ENCODE measurements around the gene VSTM2L.

VSTM2L gene

DNA sequence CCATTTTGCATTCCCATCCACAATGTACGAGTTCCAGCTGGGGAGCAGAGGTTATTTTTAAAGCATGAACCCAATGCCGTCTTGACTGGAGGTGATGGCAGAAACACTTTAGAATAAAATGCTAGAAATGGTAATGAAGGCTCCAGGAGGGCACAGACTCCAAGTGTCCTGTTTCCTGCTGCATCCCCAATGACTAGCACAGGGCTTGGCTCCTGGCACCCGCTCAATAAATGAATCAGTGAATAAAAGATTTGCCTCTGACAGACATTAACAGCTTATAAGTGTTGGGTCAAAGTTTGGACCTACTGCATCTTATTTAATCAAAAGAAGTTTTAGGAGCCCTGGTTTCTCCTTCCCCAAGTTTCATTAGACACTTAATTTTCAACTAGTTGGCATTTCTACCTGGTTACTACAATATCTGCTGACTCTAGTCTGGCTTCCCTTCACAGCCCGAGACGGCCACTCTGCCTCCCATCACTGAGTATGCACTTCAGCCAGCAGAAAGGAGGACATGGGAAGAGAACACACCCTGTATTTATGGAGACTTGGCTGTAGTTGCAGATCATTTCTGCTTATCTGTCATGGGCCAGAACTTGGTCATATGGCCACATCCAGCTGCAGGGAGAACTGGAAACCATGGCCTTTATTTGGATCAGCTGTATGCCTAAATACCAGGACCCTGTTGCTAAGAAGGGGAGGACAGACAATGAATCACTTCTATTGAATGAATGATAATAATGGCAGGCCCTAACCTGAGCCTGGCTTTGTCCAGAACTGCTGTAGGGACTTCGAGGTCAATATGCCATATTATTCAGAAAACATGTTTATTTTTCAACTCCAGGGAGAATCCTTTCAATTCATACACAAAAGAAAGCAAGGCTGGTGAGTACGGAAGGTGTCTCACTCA lies 67.3 kb downstream of the VSTM2L start:
- DNase-seq (ENCODE audit: low read depth), result no peak

DNA sequence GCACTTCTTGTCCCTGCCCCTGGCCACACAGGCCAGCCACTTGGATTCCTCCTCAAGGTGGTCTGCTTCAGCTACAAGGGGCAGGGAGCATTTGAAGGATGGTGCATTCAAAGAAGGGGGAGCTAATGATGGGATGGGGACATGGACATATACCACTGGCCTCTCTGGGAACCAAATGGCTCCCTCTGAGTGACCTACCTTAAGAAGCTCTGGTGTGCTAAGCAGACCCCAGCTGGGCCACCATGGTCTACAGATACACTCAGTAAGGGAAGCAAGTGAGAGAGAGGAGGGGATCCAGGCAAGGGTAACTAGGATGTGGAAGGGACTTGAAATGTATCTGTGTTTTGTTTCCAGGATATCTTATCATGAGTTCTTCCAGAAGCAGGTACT lies 67.9 kb downstream of the VSTM2L start:
- DNase-seq (ENCODE audit: low read depth), result no peak

DNA sequence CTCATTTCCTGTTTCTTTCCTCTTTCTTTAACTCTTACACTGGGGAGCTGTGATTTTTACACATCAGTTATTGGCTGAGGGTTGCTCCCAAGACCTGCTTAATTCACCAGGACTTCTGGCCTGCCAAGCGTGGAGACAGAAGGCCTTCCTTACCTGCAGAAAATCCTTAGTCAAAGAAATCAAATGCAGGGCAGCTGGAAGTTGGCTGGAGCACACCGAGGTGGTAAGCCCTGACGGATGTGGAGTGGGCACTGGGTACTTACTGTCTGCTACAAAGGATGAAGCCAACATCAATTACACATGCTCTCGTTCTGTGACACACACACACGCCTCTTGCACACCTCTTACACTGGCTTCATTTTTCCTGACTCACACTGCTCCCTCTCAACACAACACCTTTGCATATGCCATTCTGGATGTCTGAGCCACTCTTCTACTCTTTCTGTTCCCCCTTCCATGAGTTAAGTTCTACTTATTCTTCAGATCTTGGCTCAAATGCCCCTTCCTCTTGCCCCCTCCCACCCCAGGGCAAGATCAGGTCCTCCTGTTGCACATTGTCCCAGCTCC lies 68.7 kb downstream of the VSTM2L start:
- no peak for DNase-seq (ENCODE audit: low read depth)

DNA sequence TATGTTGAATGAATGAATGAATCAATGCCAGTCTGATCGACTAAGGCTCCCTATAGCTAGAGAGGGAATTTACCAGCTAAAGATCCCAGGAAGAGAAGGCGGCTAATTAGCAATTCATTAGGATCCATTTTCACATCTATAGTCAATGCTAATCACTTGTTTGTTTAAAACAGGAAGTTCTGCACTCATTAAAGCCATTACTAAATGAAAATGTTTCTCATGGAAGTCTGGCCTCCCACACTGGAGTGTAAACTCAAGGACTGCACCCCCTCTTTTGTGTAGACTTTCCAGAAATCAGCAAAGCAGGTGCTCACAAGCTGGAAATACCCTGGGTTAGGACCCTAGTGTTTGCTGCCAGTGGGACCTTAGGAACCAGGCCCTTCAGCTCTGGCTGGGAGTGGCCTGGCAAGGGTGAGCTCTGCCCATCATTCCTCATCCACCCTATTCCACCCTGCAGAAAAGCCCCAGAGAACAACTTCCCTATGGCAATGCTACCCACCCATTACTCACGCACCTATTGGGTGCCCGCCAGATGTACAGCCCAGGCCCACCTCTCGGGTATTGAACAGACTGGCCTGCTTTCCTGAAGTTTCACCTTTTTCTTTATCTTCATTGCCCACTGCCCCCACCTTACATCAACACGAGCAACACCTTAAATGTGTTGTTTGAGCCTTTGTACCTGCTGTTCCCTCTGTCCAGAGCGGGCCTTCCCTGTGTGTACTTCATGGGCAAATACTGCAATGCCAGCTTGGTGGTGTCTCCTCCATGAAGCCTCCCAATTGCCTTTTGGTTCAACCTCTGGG lies 69.5 kb downstream of the VSTM2L start:
- no peak for DNase-seq (ENCODE audit: low read depth)

DNA sequence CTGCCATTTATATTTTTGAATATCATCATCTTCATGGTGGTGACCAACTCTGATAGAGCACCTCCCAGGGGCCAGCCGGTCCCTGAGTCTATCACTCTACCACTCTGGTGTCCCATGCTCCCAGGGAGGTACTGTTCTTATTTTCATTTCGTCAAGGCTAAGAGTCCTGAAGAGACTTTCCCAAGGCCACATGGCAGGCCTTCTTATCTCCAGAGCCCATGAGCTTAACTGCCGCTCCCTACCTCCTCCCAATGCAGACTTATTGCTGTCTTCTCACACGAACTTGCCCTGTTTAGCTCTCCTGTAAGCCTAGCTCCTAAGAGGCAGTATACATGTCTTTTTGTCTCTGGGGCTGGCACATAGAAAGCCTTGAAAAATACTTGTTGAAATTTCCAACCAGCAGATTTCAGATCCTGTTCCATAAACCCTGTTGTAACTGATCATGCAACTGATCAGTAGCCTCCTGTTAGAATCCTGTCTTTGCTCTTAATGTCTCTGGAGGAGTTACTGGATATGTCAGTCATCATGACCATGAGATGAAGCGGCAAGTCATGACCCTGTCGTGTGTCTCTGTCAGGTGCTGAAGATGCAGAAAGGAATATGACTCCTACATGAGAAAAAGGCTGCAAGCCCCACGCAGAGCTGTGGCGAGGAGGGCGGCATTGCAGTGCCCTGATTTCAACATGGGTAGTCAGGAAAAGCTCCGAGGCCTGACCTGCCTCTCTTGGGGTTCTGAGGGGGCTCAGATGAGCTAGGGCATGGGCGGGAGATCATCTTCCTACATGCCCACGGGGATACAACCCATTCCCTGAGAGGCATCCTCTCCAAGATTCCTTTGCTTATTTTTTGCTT lies 70.4 kb downstream of the VSTM2L start:
- DNase-seq (ENCODE audit: low read depth), result no peak

DNA sequence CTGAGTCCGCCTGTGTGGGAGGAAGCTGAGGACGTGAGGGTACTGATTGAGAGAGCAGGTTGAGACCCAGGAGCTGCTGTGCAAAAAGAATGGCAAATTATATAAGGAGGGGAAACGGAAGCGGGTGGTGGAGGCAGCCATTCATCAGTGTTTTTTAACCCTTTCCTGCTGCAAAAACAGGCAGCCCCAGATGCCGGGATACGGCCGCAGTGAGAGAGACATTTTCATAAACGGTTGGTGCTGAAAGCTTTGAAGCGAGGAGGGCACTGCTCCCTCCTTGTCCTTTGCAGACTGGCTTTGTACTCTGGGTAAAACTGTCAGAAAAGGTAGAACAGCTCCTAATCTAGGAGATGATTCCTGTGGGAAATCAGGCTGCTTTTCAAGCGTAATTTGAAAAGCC lies 74.0 kb downstream of the VSTM2L start:
- DNase-seq (ENCODE audit: low read depth), result no peak

DNA sequence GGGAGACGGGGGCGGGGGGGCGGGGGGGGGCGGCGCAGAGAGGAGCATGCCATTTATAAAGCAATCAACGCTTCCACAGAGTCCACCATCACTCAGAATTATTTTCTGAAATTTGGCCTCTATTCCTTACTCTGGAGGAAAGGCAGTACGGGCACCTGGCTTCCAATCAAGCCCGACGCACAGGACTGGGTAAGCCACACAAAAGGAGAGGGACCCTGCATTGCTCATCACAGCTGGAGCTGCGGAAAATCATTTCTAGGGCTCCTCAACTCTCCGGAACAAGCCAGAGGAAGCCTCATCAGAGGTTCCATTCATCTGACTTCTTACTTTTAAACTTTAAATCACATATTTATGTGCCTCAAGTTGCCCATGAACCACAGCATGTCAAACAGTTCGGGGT lies 74.4 kb downstream of the VSTM2L start:
- DNase-seq (ENCODE audit: low read depth), result no peak

DNA sequence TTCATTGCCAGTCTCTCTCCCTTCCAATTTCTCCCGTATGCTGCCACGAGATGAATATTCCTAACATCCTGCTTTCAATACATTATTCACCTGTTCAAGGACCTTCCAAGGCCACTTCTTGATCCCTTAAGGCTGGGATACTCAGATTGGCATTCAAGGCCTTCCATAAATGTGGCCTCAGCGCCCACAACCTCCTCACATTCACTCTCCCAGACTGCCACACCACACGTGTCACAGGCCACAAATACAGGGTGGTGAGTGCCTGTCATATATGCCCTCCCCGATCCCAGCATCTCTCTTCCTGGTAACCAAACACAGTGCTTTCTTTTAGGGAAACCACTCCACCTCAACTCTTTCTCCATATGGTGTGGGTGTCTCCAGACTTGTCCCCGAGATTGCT lies 74.9 kb downstream of the VSTM2L start:
- no peak for DNase-seq (ENCODE audit: low read depth)

DNA sequence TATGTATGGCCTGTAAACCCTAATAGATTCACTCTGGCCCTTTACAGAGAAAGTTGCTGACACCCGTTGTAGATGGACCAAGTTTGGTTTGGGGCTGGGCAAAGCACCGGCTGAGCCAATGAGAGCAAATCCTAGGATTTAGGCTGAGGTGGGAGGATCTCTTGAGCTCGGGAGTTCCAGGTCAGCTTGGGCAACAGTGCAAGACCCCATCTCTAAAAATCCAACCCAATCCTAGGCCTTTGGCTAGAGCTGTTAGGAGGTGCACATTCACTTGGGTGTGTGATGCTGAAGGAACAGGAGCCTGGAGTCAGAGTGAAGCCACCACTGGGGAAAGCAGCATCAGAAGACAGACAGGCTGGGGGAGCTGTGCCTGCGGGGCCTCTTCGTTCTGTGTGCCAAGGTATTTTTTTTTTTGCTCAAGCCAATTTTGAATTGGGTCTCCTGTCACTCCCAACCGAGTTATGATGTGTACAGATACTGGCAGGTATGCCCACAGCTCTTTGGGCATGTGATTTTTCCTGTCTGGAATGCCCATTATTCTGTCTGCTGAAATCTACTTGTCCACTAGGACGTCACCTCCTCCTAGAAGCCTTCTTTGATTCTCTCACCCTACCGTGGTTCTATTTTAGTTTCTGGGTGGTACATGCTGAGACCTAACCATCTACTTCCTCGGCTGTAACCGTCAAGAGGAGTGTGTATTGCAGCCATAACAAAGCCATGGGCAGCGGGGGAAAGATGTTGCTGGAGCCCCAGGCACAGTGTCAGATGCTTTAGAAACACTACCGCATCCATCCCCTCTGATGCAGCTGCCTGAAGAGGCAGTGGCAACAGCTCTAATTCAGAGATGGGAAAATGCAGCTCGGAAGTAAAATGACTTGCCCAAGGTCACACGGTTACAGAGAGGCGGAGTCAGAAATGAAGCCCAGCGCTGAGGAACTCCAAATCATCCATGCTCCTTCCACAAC lies 76.4 kb downstream of the VSTM2L start:
- DNase-seq (ENCODE audit: low read depth), result no peak

DNA sequence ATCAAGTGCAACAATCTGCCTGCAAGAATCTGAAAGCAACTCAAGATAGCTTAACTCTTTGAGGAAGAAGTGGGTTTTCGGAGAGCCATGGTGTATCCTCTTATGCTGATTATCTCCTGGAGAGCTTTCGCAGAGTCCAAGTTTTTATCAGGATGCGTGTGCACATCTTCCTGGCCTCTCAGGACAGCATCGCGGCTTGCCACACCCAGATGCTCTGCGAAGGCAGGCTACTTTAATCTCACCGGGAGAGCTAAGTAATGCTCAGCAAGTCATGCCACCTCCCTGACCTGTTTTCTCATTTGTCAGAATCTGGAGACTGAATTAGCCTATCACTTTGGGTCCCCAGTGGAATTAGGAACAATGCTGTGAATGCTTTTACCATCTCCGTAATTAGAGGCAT lies 77.5 kb downstream of the VSTM2L start:
- no peak for DNase-seq (ENCODE audit: low read depth)

DNA sequence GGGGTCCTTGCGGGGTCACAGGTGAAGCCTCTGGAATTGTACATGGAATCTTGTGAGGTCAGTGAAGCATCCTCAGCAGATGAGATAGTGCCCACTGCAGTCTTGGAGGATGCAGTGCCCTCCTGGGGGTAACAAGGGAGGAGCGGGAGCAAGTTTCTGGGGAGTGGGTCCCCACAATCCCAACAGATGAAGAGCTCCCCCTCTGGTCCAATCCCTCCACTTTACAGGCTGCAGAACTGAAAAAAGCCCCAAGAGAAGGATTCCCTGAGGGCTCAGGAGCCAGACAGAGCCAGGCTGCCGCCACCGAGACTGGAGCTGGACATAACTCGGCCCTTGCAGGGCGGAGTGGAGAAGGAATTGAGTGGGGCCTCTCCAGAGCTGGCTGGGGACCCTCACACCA lies 77.9 kb downstream of the VSTM2L start:
- DNase-seq (ENCODE audit: low read depth), result no peak

DNA sequence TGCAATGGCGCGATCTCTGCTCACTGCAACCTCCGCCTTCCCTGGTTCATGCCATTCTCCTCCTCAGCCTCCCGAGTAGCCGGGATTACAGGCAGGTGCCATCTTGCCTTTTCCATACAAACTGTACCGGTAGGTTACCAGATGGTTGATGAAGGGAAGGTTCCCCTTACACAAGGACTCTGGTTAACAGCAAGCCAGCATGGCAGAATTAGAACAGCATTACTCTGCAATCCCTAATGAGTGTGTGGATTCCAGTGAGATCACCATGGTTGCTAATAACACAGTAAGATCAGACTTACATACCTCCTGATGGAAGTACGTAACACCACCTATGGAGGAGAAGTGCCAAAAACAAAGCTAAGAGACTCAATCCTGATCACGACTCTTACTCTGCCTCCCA lies 78.6 kb downstream of the VSTM2L start:
- no peak for DNase-seq (ENCODE audit: low read depth)

DNA sequence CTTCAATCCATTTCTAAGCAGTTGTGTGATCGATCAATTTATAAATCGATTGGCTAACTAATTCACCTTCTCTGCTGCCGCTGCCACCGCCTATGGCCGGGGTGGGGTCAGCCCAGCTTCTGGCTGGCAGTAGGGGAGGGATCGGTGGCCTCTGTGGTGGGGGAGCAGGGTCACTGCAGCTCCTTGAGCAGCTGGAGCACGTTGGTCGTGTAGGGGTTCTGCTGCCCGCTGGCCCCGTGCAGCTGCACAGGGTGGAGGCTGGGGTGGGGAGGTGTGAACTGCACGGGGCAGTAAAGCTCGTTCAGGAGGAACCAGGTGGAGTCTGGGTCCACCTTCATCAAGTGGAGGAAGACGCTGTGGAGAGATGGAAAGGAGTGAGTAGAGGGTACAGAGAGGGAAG lies 80.4 kb downstream of the VSTM2L start:
- no peak for DNase-seq (ENCODE audit: low read depth)

DNA sequence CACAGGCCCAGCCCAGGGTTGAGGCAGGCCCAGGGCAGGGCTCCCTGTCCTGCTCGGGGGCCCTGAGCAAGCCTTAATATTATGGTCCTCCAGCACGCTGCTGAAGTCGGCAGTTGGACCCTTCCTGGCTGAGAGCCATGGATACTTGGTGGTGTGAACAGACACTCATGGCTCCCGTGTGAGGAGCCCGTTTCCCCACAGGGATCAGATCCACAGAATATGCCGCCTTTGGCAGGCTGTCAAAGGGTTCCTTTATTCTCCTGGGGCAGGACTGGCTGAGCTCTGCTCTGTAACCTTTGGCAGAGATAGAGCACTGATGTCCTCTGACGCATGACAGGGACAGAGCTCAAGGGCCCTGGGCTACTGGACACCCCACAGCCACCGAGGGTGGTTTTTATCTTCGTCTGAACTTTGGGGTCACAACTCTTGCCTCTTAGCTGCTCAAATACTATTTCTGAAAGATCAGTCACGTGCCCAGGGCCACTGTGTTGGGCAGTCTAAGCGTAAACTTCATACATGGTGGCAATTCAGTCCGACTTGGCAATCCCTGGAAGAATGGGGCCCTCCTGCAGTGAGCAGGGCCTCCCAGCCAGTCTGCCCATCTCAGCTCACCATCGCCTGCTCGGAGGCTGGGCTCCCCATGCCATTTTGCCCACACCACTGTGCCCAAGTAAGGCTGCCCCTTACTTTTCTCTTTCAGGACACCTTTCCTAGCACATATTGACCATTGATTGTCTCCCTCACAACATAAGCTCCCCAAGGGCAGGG lies 81.3 kb downstream of the VSTM2L start:
- DNase-seq (ENCODE audit: low read depth), result no peak

DNA sequence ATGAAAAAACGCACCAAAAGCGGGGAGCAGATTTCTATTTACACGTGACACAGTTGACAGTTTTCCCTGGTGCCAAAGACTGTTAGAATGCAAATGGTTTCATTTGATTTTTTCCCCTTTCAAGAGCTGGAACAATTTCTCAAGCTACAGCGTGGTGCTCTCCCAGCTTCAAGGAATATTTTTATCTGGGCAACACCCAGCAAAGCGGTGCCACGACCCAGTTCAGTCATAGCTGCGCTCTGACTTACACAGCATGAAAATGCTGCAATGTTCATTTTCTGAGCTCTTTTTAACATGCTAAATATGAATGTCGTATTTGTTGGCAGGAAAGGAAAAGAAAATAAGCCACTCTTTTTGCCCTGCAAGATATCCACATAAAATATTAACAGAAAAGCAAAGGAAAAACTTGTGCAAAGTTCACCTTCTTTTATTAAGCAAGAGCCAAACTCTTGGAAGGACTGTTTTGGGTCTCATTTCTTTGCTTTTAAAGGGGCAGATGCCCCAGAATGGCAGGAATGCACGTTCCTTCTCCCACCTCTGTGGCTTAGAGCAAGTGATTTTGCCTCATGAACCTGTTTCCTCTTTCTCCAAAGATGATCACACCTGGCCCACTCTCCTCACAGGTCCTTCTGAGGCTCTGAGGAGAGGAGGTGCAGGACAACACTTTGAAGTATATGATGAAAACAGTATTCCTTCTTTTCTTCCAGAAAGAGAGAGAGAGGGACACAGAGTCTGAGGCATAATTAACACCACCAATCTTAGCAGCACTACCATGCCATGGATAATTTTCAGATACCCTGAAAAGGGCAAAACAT lies 83.3 kb downstream of the VSTM2L start:
- DNase-seq (ENCODE audit: low read depth), result no peak

DNA sequence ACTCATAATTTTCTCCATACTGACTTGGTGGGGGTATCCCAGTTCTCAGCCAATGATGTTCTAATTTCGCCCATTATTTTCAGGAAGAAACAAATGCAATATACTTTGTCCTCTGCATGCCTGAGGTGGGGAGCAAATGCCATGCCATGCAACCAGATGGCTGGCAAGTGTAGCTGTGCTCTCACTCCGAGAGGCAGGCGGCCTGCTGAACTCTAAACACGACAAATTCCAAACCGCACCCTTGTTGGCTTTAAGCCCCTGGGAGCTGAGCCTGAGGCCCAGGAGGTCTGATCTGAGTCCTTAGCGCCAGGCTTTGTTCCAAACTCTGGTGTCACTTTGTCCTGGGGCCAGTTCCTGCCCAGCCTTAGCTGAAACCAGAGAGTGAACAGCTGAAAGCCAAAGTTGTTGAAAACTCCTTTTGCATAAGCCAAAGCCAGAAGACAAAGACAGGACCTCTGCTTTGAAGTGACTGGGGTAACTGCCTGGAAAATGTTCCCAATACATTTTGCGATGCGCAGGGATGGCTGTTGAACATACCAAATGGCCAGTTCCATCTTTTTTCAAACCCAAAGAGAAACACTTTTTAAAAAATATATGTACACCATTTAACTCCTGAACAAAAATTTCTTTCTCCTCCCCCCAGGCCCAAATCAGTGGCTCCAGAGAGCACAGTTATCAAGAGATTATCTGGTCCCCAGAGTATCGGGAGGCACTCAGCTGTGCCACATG lies 84.1 kb downstream of the VSTM2L start:
- no peak for DNase-seq (ENCODE audit: low read depth)

DNA sequence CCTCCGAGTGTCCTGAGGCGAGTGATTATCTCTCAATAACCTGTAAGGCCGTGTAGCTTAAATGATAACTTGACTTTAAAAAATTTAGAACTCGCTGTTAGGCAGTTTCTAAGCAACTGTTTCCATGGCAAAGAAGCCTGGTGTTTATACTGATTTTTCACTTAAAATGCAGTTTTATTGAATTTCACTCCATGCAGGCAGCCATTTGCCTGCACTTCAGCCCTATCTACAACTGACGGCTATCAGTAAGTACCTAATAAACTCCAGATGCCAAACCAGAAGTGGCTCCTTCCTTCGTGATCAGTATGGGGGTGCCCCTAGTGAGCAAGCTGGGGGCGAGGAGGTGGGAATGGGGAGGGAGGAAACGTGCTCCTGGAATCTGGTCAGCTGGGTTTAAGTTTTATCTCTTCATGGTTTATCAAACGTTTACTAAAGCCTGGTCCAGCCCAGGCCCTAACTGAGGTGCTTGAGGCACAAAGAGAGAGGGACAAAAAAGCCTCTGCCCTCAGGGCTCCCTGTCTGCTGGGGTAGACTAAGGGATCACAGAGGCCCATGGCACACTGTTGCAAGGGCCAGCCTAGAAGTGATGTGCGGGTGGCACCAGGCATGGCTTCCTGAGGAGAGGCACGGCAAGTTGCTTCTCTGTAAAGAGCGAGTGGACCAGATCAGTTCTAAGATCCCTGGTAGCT lies 84.8 kb downstream of the VSTM2L start:
- DNase-seq (ENCODE audit: low read depth), result no peak

All from CMK (cell line).